ENCODE data around the gene PSME1. TPM values are rescaled to one million over a fixed set of nuclear protein-coding genes. Genes with fewer than 3 reads are reported as not detected.
"Not testable (repeated sequence)": the region's sequence is repeated elsewhere in the genome, so short reads cannot be mapped to it uniquely, and the experiment has no call there.

The PSME1 gene
- total RNA-seq, 1 donor from 2014 or later = 121 TPM

GRCh38 chr14:24103451-24103850 is 32.5 kb upstream of the PSME1 start:
- DNase-seq (ENCODE audit: low spot score) = no peak

- DNase-seq (ENCODE audit: low spot score) = not testable (repeated sequence)
Observed at GRCh38 chr14:24105609-24106239, 30.3 kb upstream of the PSME1 start.

- DNase-seq (ENCODE audit: low spot score) = no peak
Observed at GRCh38 chr14:24106672-24107271, 29.2 kb upstream of the PSME1 start.

GRCh38 chr14:24108336-24108874 is 27.6 kb upstream of the PSME1 start:
- no peak for DNase-seq (ENCODE audit: low spot score)

GRCh38 chr14:24110060-24110459 is 25.9 kb upstream of the PSME1 start:
- no peak for DNase-seq (ENCODE audit: low spot score)

- no peak for DNase-seq (ENCODE audit: low spot score)
Observed at GRCh38 chr14:24110523-24110922, 25.5 kb upstream of the PSME1 start.

- no peak for DNase-seq (ENCODE audit: low spot score)
Observed at GRCh38 chr14:24113379-24113800, 22.6 kb upstream of the PSME1 start.

- peak; percentile 95 for DNase-seq (ENCODE audit: low spot score)
Observed at GRCh38 chr14:24113801-24114531, 22.0 kb upstream of the PSME1 start.

- DNase-seq (ENCODE audit: low spot score) = peak; percentile 99
Observed at GRCh38 chr14:24114532-24115421, 21.2 kb upstream of the PSME1 start, which contains the start of the genes DCAF11 and NRL. Gene DCAF11, plus strand, starts transcription at chr14:24114777. Its CDS starts 818 bp downstream, at chr14:24115595. Gene NRL, minus strand, starts transcription at chr14:24114949. Its CDS starts 32,101 bp downstream, at chr14:24082848.

GRCh38 chr14:24115422-24116127 is 20.4 kb upstream of the PSME1 start:
- no peak for DNase-seq (ENCODE audit: low spot score)

- no peak for DNase-seq (ENCODE audit: low spot score)
Observed at GRCh38 chr14:24116128-24116814, 19.7 kb upstream of the PSME1 start.

- DNase-seq (ENCODE audit: low spot score) = no peak
Observed at GRCh38 chr14:24117179-24117578, 18.8 kb upstream of the PSME1 start.

- no peak for DNase-seq (ENCODE audit: low spot score)
Observed at GRCh38 chr14:24119691-24120090, 16.3 kb upstream of the PSME1 start.

GRCh38 chr14:24121210-24121609 is 14.8 kb upstream of the PSME1 start:
- DNase-seq (ENCODE audit: low spot score) = no peak

- no peak for DNase-seq (ENCODE audit: low spot score)
Observed at GRCh38 chr14:24122416-24122815, 13.6 kb upstream of the PSME1 start.

- DNase-seq (ENCODE audit: low spot score) = no peak
Observed at GRCh38 chr14:24122898-24123297, 13.1 kb upstream of the PSME1 start.

GRCh38 chr14:24123424-24124417 is 12.3 kb upstream of the PSME1 start:
- no peak for DNase-seq (ENCODE audit: low spot score)

GRCh38 chr14:24126939-24127338 is 9.1 kb upstream of the PSME1 start:
- DNase-seq (ENCODE audit: low spot score) = no peak

All from mesenteric fat pad (tissue), 1 donor.